Measurements from ENCODE around the gene TRIM52.
A peak's percentile ranks its signal among the peaks of the same experiment; 100 is the strongest.

- no peak for TF ChIP-seq EZH2 (IDR thresholded peaks at IDR 0.05)
- no peak for TF ChIP-seq POLR2A (IDR thresholded peaks at IDR 0.05; ENCODE audit: borderline replicate concordance, extremely low read depth, insufficient read depth, insufficient read length)
- no peak for TF ChIP-seq EZH2phosphoT487 (IDR thresholded peaks at IDR 0.05; ENCODE audit: borderline replicate concordance)
- no peak for TF ChIP-seq ATF3 (IDR thresholded peaks at IDR 0.05)
- no peak for TF ChIP-seq CTCF (IDR thresholded peaks at IDR 0.05 in 2 of 3, conservative IDR thresholded peaks at IDR 0.05 in 1 of 3; ENCODE audit: borderline replicate concordance in 1 of 3, insufficient read depth in 1 of 3, low read depth in 2 of 3, low read length in 2 of 3)
- TF ChIP-seq ELF1 (IDR thresholded peaks at IDR 0.05; ENCODE audit: borderline replicate concordance, low read depth) = no peak
- TF ChIP-seq JUND (IDR thresholded peaks at IDR 0.05) = no peak
- no peak for TF ChIP-seq SIN3A (IDR thresholded peaks at IDR 0.05; ENCODE audit: low read depth)
- TF ChIP-seq EGR1 (IDR thresholded peaks at IDR 0.05; ENCODE audit: low read depth) = no peak
- TF ChIP-seq POLR2AphosphoS5 (IDR thresholded peaks at IDR 0.05; ENCODE audit: low read depth, low read length) = peak; percentile 82
Measured at GRCh38 chr5:181223729-181224389, 37.1 kb downstream of the TRIM52 start.
